Esophagus muscularis mucosa (tissue), 3 donors: ENCODE data around the gene RSU1.

Experiments used
- CTCF ChIP-seq, 3 experiments: fragments of 200-600 bp in 2 of 3; fragments of 450-650 bp in 1 of 3; sonication (generic) in 2 of 3; IDR thresholded peaks; one replicate each; pipeline ENCODE4 v1.5.1; 2017 to 2019; ENCODE audit warnings: antibody characterized with exemption in 3 of 3, mild to moderate bottlenecking in 2 of 3, moderate library complexity in 1 of 3
- POLR2A ChIP-seq: fragments of 450-650 bp; IDR thresholded peaks from one replicate; pipeline ENCODE4 v1.6.1; 2017; ENCODE audit warnings: antibody characterized with exemption, moderate library complexity, mild to moderate bottlenecking, low read depth

GRCh38 chr10:16699435-16700057, 117.7 kb downstream of the RSU1 start:
- no peak for TF ChIP-seq CTCF (IDR thresholded peaks at IDR 0.05)
- TF ChIP-seq POLR2A: no peak
